HG03103 (cell line): Measurements from ENCODE around the gene TNFAIP6.

Experiments
- ATAC-seq: cut with Tn5 transposase; IDR thresholded peaks from one replicate; pipeline ENCODE4 v1.9.1; 2021; ENCODE audit warnings: low read depth; ENCODE audit not compliant: unreplicated experiment

Gene TNFAIP6

GRCh38 chr2:151358166-151358970 is 976 bp downstream of the TNFAIP6 start:
- ATAC-seq: no peak

DNA sequence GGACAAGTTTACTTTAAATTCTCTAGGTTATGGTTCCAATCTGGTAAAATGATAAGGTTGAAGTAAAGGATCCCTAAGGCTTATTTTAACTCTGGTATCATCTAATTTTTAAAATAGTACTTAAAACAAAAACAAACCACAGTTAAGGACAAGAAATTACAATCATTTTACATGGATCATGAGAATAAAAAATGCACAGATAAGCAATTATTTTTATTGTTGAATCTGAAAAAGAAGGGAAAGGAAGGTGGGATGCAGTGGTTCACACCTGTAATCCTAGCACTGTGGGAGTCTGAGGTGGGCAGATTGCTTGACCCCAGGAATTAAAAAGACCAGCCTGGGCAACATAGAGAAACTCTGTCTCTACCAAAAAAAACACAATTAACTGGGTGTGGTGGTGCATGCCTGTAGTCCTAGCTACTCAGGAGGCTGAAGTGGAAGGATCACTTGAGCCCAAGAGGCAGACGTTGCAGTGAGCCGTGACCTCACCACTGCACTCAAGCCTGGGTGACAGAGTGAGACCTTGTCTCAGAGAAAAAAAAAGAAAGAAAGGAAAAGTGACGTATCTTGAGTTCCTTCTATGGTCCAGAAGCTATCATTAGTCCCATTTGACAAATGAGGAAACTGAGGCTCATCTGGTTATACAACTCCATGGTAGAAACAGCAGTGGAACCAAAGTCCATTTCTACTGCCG is 2.5 kb downstream of the TNFAIP6 start:
- ATAC-seq: no peak

GRCh38 chr2:151361674-151362370 is 4.4 kb downstream of the TNFAIP6 start:
- ATAC-seq: no peak

DNA sequence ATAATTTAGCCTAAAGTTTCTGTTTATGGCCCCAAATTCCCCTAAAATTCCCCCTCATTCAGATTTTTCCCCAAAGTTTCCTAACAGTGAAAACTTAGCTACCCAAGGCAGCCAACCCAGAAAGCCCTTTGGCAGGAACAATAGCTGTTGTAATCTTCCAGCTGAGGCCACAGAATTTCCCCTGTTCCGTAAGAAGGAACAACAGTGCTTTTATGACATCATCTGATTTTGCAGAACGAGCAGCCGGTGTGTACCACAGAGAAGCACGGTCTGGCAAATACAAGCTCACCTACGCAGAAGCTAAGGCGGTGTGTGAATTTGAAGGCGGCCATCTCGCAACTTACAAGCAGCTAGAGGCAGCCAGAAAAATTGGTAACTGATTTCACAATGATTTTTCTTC is 6.3 kb downstream of the TNFAIP6 start:
- ATAC-seq: peak; percentile 49

- ATAC-seq: no peak
These were observed 10.2 kb downstream of the TNFAIP6 start for GRCh38 chr2:151367571-151367970.

DNA sequence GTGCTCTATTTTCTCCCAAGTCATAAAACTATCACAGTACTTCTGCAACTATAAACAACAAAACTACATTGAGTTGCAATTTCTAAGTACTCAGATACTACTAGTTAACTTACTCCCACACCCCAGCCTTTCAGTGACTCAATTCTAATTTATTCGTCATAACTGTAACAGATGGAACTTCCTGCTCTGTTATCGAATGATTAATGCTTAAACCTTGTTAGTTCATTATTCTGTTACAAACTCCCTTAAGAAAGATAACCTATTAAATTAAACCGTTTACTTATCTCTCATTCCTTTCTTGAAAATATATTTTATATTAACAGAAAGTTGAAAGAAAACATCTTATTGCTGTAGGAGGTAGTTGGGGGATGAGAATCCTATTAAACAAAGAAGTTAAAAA is 17.0 kb downstream of the TNFAIP6 start:
- ATAC-seq: peak; percentile 85

GRCh38 chr2:151379169-151379568 is 21.8 kb downstream of the TNFAIP6 start:
- ATAC-seq: no peak

DNA sequence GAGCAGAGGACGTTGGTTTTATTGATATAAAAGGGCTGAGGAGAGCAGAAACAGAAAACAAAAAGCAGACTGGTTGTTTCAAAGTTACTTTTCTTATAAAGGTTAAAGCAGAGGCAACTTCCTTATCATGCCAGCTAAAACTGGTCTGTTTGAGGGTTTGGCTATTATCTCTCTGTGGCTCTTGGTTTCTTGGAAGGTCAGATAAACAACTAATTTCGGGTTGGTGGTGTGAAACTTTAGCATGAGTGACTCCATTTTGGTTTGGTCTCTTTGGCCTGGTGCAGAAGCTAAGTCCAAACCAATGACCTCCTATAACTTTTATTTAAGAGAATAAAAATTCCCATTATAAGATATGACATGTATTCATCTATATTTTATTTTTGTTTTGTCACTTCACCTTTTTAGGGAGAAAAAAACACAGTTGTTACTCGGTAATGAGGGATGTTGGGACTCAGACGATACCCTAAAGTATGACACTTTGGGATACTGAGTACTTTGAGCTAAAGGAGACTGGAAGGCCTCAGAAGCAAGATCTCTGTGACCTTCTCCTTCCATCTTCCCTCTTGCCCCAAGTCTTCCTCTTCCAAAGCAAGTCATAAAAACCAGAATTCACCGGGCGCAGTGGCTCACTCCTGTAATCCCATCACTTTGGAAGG is 23.3 kb downstream of the TNFAIP6 start:
- ATAC-seq: no peak

GRCh38 chr2:151381266-151381665 is 23.9 kb downstream of the TNFAIP6 start:
- no peak for ATAC-seq

DNA sequence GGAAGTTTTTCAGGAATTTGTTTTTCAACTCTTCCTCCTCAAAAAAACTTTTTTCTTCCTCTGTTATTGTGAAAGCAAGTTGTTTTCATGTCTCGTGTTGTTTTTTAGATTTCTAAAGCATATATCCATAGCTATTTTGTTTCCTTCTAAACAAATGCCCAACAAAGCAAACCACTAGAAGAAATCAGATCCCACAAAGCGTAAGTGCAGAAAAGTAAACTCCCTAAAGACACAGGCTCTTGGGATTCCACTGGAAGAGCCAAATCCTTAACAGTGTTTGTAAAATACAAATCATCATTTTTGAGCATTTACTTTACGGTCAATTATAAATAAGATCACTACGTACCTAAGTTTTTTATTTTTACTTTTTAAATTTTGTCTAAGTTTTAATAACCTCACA is 30.6 kb downstream of the TNFAIP6 start:
- ATAC-seq: no peak

GRCh38 chr2:151391436-151391835 is 34.0 kb downstream of the TNFAIP6 start:
- ATAC-seq: no peak

- ATAC-seq: no peak
These were observed 37.1 kb downstream of the TNFAIP6 start for GRCh38 chr2:151394509-151394908.

- ATAC-seq: no peak
These were observed 38.4 kb downstream of the TNFAIP6 start for GRCh38 chr2:151395509-151396374.

- ATAC-seq: no peak
These were observed 42.6 kb downstream of the TNFAIP6 start for GRCh38 chr2:151399981-151400380.

DNA sequence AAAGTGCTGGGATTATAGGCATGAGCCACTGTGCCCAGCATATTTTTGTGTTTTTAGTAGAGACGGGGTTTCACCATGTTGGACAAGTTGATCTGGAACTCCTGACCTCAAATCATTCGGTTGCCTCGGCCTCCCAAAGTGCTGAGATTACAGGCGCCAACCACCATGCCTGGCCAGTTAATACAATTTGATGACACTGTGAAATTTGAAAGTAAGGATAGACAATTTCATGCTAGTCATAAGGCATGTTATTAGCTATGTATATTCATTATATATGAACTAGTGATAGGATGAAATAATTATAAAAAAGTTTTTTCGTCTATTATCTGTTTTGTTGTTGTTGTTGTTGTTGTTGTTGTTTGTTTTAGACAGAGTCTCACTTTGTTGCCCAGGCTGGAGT is 43.8 kb downstream of the TNFAIP6 start:
- ATAC-seq: no peak

DNA sequence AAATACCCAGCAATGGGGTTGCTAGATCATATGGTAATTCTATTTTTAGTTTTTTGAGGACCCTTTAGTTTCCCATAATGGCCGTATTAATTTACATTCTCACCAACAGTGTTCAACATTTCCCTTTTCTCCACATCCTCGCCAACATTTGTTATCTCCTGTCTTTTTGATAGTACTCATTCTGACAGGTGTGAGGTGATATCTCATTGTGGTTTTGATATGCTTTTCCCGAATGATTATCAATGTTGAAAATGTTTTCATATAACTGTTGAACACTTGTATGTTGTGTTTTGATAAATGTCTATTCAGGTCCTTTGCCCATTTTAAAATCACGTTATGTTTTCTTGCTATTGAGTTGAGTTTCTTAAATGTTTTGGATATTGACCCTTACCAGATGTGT is 46.5 kb downstream of the TNFAIP6 start:
- no peak for ATAC-seq

DNA sequence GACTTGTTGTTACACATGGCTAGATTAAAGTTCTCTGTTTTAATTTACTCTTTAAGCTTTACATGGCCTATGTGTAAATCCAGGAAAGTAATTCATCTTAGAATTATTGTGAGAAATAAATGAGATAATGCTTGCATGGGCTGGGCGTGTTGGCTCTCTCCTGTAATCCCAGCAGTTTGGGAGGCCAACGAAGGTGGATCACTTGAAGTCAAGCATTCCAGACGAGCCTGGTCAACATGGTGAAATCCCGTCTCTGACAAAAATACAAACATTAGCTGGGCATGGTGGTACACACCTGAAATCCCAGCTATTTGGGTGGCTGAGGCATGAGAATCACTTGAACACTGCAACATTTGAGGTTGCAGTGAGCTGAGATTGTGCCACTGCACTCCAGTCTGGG is 48.0 kb downstream of the TNFAIP6 start:
- ATAC-seq: no peak

GRCh38 chr2:151407281-151407680 is 49.9 kb downstream of the TNFAIP6 start:
- ATAC-seq: no peak

DNA sequence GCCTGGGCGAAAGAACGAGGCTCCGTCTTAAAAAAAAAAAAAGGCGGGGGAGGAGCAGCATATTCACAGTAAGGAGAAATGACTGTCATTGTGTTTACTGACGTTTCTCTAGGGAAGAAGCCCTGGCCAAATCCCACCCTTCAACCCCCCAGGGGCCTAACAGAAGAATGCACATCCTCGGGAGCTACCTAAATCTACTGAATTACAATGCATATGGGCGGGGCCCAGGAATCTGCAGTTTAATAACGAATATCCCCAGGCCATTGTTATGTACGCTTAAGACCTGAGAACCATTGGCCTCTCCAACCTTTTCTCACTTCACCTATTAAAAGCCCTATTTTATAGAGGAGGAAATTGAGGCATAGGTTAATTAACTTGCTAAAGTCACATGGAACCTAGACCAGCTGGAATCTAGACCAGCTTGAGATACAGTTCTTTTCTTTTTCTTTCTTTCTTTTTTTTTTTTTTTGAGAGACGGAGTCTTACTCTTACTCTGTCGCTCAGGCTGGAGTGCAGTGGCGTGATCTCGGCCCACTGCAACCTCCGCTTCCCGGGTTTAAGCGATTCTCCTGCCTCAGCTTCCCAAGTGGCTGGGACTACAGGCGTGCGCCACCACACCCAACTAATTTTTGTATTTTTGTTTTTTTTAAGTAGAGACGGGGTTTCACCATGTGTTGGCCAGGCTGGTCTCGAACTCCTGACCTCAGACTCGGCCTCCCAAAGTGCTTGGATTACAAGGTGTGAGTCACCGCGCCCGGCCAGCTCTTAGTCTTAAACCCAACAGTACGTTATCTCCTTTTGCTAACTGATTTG is 51.6 kb downstream of the TNFAIP6 start:
- ATAC-seq: no peak
